Stomach (tissue), 9 donors: Measurements from ENCODE around the gene KPNA1. TPM values are rescaled to one million over a fixed set of nuclear protein-coding genes. Genes with fewer than 3 reads are reported as not detected.

Experiments
- DNase-seq, 2 donors: peaks; one replicate each; pipeline versions ENCODE4 v3.0.0 to v3.0.0-alpha.2; 2013 to 2019
- H3K27ac ChIP-seq, 5 donors: fragments of 200-600 bp in 4 of 5; sonication (generic) in 4 of 5; one replicate each; pipeline ENCODE4 v1.5.1; 2013 to 2019; ENCODE audit warnings: mild to moderate bottlenecking in 1 of 5, moderate library complexity in 1 of 5
- H3K27me3 ChIP-seq, 3 donors: fragments of 200-600 bp; sonication (generic); one replicate each; pipeline ENCODE4 v1.5.1; 2017 to 2019; ENCODE audit warnings: mixed run types in 1 of 3
- H3K36me3 ChIP-seq, 4 donors: fragments of 200-600 bp; sonication (generic); 1 replicate in 3 of 4; 2 replicates in 1 of 4; pipeline ENCODE4 v1.5.1; 2016 to 2019
- H3K4me1 ChIP-seq, 4 donors: fragments of 200-600 bp; sonication (generic); one replicate each; pipeline ENCODE4 v1.5.1; 2016 to 2019
- H3K4me3 ChIP-seq, 4 donors: fragments of 200-600 bp; sonication (generic) in 3 of 4; one replicate each; pipeline ENCODE4 v1.5.1; 2016 to 2019; ENCODE audit warnings: mild to moderate bottlenecking in 1 of 4
- H3K9me3 ChIP-seq, 4 donors: fragments of 200-600 bp; sonication (generic); one replicate each; pipeline ENCODE4 v1.5.1; 2016 to 2019
- EP300 ChIP-seq: sonication (generic); formaldehyde crosslinking; IDR thresholded peaks from one replicate; pipeline ENCODE4 v1.6.1; 2017; ENCODE audit warnings: antibody characterized with exemption
- POLR2A ChIP-seq, 4 donors: fragments of 450-650 bp; IDR thresholded peaks; one replicate each; pipeline ENCODE4 v1.6.1; 2016; ENCODE audit warnings: antibody characterized with exemption in 4 of 4, control low read depth in 2 of 4, mild to moderate bottlenecking in 1 of 4, moderate library complexity in 1 of 4
- POLR2AphosphoS5 ChIP-seq, 3 donors: sonication (generic); formaldehyde crosslinking; IDR thresholded peaks; one replicate each; pipeline ENCODE4 v1.6.1; 2016; ENCODE audit warnings: antibody characterized with exemption in 3 of 3
- WGBS, 5 donors: extraction: QIAGEN DNeasy Blood & Tissue Kit in 3 of 5; methylation state at CpG; one replicate each; pipeline versions ENCODE4 v1.1.5 to v1.1.7; 2013 to 2018; 5-methylcytosine and 5-hydroxymethylcytosine counted together
- intact Hi-C: fragments of 100-400 bp; cut with DNase I; formaldehyde crosslinking; loops from one replicate; pipeline ENCODE4 v1.15.1; 2023; ENCODE audit warnings: low total_unique reads
- polyA plus RNA-seq, 3 donors: library from polyadenylated mRNA; stranded (reverse); fragments of 200-250 nt; gene quantifications; one replicate each; pipeline ENCODE4 v1.2.3, GENCODE V29; 2013
- total RNA-seq, 5 donors: library from RNA; depleted of rRNA; stranded (reverse); fragments of >200 nt; gene quantifications; one replicate each; pipeline versions ENCODE4 v1.1.0 to v1.2.3, GENCODE V29; 2014 to 2016
- TF ChIP-seq, protein P1 (sequence below), 7 experiments: fragments of 450-650 bp in 4 of 7; fragments of 200-600 bp in 3 of 7; sonication (generic) in 3 of 7; IDR thresholded peaks; one replicate each; pipeline ENCODE4 v1.5.1; 2016 to 2019; ENCODE audit warnings: antibody characterized with exemption in 7 of 7, control low read depth in 2 of 7, mild to moderate bottlenecking in 1 of 7
- donor health status: healthy with polysubstance abuse.
- donor health status: Bipolar disorder and iron deficiency.
- donor health status: healthy.

The KPNA1 gene
- total and polyA plus RNA-seq, 8 donors, result 6.7 to 88.4 (median 32.0) TPM

DNA sequence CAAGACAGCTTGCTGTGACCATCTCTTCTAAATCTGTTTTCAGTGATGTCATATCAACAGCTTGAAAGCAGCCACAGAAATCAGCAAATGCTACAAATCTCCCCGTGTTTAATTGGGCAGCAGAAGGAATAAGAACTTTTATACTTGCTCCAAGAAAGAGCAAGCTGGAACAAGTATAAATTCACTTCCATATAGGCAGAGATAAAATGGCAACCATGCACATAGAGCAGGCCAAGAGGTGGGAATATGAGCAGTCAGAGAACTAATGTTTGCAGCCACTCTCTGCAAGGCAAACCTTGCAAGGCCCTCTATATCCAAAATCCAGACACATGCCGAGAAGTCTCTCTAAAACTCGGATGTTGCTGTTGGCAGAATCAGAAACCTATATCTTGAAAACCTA lies 33.3 kb upstream of the KPNA1 start:
- no peak for TF ChIP-seq EP300
- no peak for TF ChIP-seq POLR2A (IDR thresholded peaks at IDR 0.05)
- TF ChIP-seq, protein P1, sequence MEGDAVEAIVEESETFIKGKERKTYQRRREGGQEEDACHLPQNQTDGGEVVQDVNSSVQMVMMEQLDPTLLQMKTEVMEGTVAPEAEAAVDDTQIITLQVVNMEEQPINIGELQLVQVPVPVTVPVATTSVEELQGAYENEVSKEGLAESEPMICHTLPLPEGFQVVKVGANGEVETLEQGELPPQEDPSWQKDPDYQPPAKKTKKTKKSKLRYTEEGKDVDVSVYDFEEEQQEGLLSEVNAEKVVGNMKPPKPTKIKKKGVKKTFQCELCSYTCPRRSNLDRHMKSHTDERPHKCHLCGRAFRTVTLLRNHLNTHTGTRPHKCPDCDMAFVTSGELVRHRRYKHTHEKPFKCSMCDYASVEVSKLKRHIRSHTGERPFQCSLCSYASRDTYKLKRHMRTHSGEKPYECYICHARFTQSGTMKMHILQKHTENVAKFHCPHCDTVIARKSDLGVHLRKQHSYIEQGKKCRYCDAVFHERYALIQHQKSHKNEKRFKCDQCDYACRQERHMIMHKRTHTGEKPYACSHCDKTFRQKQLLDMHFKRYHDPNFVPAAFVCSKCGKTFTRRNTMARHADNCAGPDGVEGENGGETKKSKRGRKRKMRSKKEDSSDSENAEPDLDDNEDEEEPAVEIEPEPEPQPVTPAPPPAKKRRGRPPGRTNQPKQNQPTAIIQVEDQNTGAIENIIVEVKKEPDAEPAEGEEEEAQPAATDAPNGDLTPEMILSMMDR (IDR thresholded peaks at IDR 0.05), result no peak
- no peak for TF ChIP-seq POLR2AphosphoS5 (IDR thresholded peaks at IDR 0.05)
- Histone ChIP-seq H3K27ac (no peak overlapping the region), H3K36me3 (peaks cover 30 to 98% (median 96%) of the 10 kb centered on the region in 4 donors), H3K4me3 (no peak overlapping the region), H3K4me1 (no peaks in the 10 kb centered on the region), H3K27me3 (no peaks in the 10 kb centered on the region), H3K9me3 (no peaks in the 10 kb centered on the region)
- no peak for DNase-seq
- intact Hi-C loops, result no loop called here
- WGBS, 5 donors, result 72 to 88% (median 84%) methylated on average over 3 of the region's 3 CpGs

DNA sequence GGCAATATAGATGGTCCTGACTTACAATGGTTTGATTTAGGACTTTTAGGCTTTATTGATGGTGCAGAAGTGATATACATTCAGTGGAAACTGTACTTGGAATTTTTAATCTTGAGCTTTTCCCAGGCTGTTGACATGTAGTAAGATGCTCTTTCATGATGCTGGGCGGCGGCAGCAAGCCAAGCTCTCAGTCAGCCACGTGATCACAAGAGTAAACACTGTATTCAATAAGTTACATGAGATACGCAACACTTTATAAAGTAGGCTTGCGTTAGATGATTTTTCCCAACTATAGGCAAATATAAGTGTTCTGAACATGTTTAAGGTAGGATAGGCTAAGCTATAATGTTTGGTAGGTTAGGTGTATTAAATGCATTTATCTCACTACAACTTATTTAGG lies 31.4 kb upstream of the KPNA1 start:
- 69 to 76% (median 74%) methylated on average over 5 of the region's 5 CpGs for WGBS, 5 donors
- Histone ChIP-seq H3K27me3 (no peaks in the 10 kb centered on the region), H3K27ac (no peak overlapping the region), H3K9me3 (no peaks in the 10 kb centered on the region), H3K4me1 (no peaks in the 10 kb centered on the region), H3K4me3 (no peak overlapping the region), H3K36me3 (peaks cover 23 to 98% (median 93%) of the 10 kb centered on the region in 4 donors)
- TF ChIP-seq EP300 (no peak), POLR2A (IDR thresholded peaks at IDR 0.05) (no peak), POLR2AphosphoS5 (IDR thresholded peaks at IDR 0.05) (no peak)
- TF ChIP-seq, protein P1 (IDR thresholded peaks at IDR 0.05), result no peak
- no peak for DNase-seq
- intact Hi-C loops, result no loop called here

DNA sequence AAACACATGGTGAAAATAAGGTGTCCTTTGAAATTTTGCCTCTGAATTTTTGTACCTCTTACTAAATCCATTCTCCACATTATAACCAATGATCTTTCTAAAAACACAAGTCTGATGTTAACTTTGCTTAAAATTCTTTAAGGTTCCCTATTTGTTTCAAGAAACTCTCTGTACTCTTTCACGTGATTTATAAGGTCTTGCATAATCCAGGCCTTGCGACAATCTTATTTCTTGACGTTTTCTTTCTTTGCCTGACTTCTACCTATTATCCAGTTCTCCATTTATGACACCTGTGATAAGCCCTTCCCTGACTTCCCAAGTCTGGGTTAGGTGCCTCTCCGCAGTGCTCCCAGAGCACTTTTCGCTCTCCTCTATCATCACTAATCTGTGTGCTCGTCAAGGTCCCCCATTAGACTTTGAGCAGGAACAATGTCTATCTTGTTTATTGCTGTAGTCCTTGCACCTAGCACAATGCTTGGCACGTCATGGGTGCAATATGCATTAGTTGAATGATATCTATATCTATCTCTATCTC lies 24.3 kb upstream of the KPNA1 start:
- Histone ChIP-seq H3K4me3 (no peak overlapping the region), H3K27me3 (no peaks in the 10 kb centered on the region), H3K27ac (no peak overlapping the region), H3K9me3 (no peaks in the 10 kb centered on the region), H3K4me1 (peaks cover 0 to 6% (median 0%) of the 10 kb centered on the region in 4 donors), H3K36me3 (peaks cover 38 to 100% (median 97%) of the 10 kb centered on the region in 4 donors)
- intact Hi-C loops, result no loop called here
- no peak for DNase-seq
- 88 to 94% (median 91%) methylated on average over 7 of the region's 7 CpGs for WGBS, 5 donors
- TF ChIP-seq POLR2AphosphoS5 (IDR thresholded peaks at IDR 0.05) (no peak), POLR2A (IDR thresholded peaks at IDR 0.05) (no peak), EP300 (no peak)
- TF ChIP-seq, protein P1 (IDR thresholded peaks at IDR 0.05), result no peak

DNA sequence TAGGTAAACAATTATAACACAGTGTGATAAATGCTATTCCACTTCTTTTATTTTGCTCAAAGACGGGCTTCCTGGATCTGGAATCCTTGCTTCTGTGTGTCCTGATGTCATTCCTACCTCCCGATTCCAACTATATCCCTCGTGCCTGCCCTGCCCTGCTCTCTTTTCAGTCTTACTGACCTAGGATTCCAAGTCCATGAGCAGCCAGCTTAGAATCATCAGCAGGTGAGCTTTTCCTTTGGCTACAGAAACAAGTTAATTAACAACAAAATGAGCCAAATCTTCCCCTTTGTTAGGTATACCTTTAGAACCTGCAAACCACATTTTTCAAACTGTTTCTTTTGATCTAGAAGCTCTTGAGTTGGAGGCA lies 21.9 kb upstream of the KPNA1 start:
- WGBS, 5 donors, result 70 to 83% (median 73%) methylated on average over 3 of the region's 3 CpGs
- TF ChIP-seq EP300 (no peak), POLR2A (IDR thresholded peaks at IDR 0.05) (no peak), POLR2AphosphoS5 (IDR thresholded peaks at IDR 0.05) (no peak)
- TF ChIP-seq, protein P1 (IDR thresholded peaks at IDR 0.05), result no peak
- H3K27ac ChIP-seq, result no peak overlapping the region
- peaks cover 61 to 100% (median 100%) of the 10 kb centered on the region in 4 donors for H3K36me3 ChIP-seq
- DNase-seq, result no peak
- no peaks in the 10 kb centered on the region for H3K27me3 ChIP-seq
- intact Hi-C loops, result no loop called here
- no peak overlapping the region for H3K4me3 ChIP-seq
- H3K9me3 ChIP-seq, result no peaks in the 10 kb centered on the region
- H3K4me1 ChIP-seq, result peaks cover 0 to 6% (median 0%) of the 10 kb centered on the region in 4 donors
